AG09319 (cell line): ENCODE results near the gene IFIT1B.

ENCODE experiments used
- DNase-seq: peaks from one replicate; pipeline ENCODE4 v3.0.0-alpha.2; 2010; ENCODE audit warnings: low read depth; ENCODE audit errors: extremely low read depth
- TF ChIP-seq, protein P1 (sequence below): IDR thresholded peaks from 2 replicates; pipeline ENCODE4 v1.5.1; 2011; ENCODE audit warnings: low read depth, mild to moderate bottlenecking, inconsistent platforms, low read length, moderate library complexity

The IFIT1B gene

DNA sequence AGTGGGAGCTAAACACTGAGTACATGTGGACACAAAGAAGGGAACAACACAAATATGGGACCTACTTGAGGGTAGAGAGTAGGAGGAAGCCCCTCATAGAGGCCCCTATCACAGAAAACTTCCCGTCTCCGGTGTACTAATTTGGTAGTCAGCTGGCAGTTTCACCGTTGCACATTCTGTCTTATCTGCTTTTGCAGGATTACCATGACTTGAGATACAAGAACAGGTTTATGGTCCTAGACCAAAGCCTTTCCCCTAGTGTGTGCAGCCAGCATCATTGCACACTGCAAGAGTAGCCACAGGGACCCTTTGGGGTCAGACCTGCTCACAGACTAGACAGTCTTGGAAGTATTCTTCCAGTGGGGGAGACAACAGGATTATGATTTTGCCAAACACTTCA lies 5.9 kb upstream of the IFIT1B start:
- DNase-seq: no peak
- TF ChIP-seq, protein P1, sequence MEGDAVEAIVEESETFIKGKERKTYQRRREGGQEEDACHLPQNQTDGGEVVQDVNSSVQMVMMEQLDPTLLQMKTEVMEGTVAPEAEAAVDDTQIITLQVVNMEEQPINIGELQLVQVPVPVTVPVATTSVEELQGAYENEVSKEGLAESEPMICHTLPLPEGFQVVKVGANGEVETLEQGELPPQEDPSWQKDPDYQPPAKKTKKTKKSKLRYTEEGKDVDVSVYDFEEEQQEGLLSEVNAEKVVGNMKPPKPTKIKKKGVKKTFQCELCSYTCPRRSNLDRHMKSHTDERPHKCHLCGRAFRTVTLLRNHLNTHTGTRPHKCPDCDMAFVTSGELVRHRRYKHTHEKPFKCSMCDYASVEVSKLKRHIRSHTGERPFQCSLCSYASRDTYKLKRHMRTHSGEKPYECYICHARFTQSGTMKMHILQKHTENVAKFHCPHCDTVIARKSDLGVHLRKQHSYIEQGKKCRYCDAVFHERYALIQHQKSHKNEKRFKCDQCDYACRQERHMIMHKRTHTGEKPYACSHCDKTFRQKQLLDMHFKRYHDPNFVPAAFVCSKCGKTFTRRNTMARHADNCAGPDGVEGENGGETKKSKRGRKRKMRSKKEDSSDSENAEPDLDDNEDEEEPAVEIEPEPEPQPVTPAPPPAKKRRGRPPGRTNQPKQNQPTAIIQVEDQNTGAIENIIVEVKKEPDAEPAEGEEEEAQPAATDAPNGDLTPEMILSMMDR: no peak

DNA sequence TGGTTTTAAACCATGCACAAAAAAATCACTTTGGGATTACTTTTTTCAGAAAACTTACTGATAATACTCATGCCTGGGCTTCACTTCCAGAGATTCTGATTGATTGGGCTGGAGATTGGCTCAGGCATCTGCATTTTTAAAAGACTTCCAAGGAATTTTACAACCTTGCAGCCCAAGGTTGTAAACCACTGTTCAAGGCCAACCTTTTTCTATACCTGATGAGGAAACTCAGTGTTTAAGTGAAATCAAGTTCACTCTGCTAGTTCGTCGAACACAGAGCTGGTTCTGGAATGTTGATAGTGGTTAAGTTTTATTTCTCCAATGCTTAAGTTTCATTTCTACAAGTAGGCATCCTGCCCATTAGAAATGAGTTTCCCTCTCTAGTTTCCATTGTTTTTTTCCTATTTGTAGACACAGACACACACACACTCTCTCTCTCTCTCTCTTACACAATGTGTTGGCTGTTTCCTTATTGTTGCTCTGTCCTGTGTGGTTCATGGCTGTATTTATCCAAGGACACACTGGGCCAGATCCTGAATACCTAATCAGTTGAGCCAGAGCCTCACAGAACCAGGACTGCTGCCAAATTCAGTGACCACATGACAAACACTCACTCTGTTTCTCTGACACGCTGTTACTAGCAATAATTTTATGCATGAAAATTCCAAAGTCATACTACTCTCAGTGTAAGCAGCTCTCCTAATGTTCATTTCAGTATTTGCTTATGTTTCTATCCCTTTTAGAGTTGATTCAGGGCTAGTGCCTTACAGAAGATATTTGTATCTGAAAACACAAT lies 3.7 kb upstream of the IFIT1B start:
- peak; percentile 95 for DNase-seq
- TF ChIP-seq, protein P1: no peak

DNA sequence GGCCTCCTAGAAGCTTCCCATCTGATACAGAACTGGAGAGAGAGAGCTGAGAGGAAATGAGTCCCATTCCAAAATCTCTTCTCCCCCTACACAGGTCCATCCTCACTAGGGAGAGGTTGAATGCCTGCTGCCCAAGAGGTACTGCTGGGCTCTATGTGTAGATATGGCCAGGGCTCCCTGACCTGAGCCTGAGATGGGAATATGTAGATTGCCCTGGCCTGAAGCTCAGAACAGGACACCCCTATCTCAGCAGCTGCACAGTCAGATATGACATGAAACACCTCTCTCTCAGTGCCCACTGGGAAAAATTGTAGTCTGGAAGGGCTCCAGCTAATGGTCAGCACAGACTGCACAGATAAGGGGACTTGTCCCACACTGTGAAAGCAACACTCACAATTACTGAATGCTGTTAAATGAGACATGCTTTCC lies 3.1 kb upstream of the IFIT1B start:
- TF ChIP-seq, protein P1: no peak
- DNase-seq: no peak

DNA sequence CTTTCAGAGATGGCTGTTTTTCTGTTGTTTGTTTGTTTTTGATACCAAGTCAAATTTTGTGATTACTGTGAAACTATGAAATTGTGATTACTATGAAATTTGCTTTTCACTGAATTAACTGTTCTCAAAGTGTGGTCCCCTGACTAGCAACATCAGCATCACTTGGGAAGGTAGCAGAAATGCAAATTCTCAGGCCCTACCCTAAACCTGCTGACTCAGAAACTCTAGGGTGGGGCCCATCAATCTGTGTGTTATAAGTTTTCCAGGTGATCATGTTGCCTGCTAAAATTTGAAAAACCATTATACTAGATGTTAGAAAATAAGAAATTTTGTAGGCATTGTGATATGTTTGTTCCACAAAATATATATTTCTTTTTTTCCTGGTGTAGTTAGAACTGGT lies 1.2 kb downstream of the IFIT1B start:
- DNase-seq: no peak
- TF ChIP-seq, protein P1: no peak

DNA sequence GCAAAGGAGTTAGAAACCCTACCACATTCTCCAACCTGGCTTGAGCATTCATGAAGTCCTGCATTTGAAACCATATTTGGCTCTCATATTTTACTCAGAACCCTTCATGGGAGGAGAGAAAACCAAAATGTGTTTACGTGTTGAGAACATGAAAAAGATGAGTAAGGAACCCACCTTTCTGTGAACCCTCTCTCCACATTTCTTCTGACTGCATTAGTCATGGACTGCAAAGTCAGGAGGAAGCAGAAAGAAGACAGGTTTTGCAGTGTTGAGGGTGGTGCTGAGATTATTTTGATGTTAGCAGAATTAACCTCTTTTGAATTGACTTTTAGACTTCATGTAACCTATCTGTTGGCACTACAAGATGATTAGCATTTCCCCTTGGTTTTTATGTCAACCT lies 4.9 kb downstream of the IFIT1B start:
- DNase-seq: no peak
- TF ChIP-seq, protein P1: no peak

DNA sequence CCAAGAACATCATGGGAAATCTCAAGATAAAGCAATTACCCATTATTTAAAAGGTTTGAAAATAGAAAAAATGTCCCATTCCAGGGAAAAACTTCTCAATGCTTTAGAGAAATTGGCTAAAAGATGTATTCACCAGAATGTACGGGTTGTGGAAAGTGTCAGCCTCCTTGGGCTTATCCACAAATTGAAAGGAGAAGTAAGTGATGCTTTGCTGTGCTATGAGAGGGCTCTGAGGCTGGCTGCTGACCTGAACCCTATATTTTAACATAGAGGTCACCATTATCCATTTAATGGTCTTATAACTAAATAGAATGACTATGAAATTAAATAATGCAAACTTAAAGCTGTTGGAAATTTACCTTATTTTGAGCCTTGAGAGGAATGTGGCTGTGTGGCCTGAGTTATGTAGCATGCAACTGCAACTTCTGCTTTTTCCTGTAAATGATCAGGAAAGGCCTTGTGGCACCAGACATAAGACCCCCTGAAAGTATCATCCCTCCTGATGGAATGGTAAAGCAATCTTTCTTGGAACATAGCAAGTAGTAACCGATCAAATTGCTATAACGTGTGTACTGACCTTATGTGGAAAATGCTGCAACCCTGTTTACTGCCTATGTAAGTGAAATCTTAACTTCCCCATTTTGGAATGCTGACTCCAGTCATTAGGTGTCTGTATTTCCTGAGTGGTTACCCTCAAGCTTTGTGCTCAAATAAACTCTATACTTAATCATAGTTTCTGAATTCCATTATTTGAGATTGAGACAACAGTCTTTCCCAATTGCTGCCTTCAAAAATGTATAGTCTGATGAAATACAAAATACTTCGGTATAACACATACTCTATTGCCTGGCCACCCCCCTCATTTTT lies 6.9 kb downstream of the IFIT1B start:
- TF ChIP-seq, protein P1: no peak
- DNase-seq: no peak

DNA sequence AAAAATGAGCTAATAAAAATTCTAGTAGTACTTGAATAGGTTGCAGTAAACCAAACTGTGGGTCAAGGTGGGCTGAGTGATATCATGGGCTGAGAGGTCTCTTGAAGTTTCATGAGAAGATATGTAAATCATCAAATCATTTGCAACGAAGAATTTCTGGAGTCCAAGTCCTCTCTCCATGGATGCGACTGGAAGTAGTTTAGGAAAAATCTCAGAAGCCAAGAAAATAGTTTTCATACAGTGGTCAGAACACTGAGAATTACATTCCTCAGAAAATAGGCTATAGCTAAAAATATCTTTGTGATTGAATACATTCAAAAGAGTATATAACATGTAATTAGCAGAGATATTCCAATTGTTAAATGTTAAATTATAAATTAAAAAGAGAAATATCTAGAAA lies 10.9 kb downstream of the IFIT1B start:
- no peak for DNase-seq
- TF ChIP-seq, protein P1: no peak
